WTC11 (cell line): ENCODE data around the gene PPP1R14C.

ENCODE experiments used
- NFYB ChIP-seq: sonication (generic); formaldehyde crosslinking; conservative IDR thresholded peaks from 2 replicates; pipeline ENCODE4 v1.8.0; 2022; ENCODE audit warnings: low read depth, missing genetic modification reagents
- NR1H2 ChIP-seq: sonication (generic); formaldehyde crosslinking; IDR thresholded peaks from 2 replicates; pipeline ENCODE4 v1.9.0; 2021; ENCODE audit warnings: mild to moderate bottlenecking, moderate library complexity, missing genetic modification reagents
- TF ChIP-seq, protein P1 (sequence below): sonication (generic); formaldehyde crosslinking; IDR thresholded peaks from 2 replicates; pipeline ENCODE4 v1.8.1; 2022; ENCODE audit warnings: missing genetic modification reagents, borderline replicate concordance
- TF ChIP-seq, protein P2 (sequence below): sonication (generic); formaldehyde crosslinking; IDR thresholded peaks from 2 replicates; pipeline ENCODE4 v1.8.0; 2023; ENCODE audit warnings: missing genetic modification reagents
- TF ChIP-seq, protein P3 (sequence below): sonication (generic); formaldehyde crosslinking; conservative IDR thresholded peaks from 2 replicates; pipeline ENCODE4 v1.8.1; 2023; ENCODE audit warnings: mild to moderate bottlenecking, low read depth, missing genetic modification reagents, moderate library complexity
- TF ChIP-seq, protein P4 (sequence below): fragments of 200-600 bp; IDR thresholded peaks from 2 replicates; pipeline ENCODE4 v1.8.0; 2022; ENCODE audit warnings: antibody characterized with exemption

GRCh38 chr6:150281767-150282166 is 138.9 kb downstream of the PPP1R14C start:
- TF ChIP-seq, protein P1, sequence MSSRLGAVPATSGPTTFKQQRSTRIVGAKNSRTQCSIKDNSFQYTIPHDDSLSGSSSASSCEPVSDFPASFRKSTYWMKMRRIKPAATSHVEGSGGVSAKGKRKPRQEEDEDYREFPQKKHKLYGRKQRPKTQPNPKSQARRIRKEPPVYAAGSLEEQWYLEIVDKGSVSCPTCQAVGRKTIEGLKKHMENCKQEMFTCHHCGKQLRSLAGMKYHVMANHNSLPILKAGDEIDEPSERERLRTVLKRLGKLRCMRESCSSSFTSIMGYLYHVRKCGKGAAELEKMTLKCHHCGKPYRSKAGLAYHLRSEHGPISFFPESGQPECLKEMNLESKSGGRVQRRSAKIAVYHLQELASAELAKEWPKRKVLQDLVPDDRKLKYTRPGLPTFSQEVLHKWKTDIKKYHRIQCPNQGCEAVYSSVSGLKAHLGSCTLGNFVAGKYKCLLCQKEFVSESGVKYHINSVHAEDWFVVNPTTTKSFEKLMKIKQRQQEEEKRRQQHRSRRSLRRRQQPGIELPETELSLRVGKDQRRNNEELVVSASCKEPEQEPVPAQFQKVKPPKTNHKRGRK (CRISPR knock-in tag): no peak
- TF ChIP-seq NFYB (CRISPR knock-in tag) (no peak), NR1H2 (CRISPR knock-in tag) (no peak)
- TF ChIP-seq, protein P2, sequence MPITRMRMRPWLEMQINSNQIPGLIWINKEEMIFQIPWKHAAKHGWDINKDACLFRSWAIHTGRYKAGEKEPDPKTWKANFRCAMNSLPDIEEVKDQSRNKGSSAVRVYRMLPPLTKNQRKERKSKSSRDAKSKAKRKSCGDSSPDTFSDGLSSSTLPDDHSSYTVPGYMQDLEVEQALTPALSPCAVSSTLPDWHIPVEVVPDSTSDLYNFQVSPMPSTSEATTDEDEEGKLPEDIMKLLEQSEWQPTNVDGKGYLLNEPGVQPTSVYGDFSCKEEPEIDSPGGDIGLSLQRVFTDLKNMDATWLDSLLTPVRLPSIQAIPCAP (CRISPR knock-in tag): no peak
- TF ChIP-seq, protein P3, sequence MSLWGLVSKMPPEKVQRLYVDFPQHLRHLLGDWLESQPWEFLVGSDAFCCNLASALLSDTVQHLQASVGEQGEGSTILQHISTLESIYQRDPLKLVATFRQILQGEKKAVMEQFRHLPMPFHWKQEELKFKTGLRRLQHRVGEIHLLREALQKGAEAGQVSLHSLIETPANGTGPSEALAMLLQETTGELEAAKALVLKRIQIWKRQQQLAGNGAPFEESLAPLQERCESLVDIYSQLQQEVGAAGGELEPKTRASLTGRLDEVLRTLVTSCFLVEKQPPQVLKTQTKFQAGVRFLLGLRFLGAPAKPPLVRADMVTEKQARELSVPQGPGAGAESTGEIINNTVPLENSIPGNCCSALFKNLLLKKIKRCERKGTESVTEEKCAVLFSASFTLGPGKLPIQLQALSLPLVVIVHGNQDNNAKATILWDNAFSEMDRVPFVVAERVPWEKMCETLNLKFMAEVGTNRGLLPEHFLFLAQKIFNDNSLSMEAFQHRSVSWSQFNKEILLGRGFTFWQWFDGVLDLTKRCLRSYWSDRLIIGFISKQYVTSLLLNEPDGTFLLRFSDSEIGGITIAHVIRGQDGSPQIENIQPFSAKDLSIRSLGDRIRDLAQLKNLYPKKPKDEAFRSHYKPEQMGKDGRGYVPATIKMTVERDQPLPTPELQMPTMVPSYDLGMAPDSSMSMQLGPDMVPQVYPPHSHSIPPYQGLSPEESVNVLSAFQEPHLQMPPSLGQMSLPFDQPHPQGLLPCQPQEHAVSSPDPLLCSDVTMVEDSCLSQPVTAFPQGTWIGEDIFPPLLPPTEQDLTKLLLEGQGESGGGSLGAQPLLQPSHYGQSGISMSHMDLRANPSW (CRISPR knock-in tag): no peak
- TF ChIP-seq, protein P4, sequence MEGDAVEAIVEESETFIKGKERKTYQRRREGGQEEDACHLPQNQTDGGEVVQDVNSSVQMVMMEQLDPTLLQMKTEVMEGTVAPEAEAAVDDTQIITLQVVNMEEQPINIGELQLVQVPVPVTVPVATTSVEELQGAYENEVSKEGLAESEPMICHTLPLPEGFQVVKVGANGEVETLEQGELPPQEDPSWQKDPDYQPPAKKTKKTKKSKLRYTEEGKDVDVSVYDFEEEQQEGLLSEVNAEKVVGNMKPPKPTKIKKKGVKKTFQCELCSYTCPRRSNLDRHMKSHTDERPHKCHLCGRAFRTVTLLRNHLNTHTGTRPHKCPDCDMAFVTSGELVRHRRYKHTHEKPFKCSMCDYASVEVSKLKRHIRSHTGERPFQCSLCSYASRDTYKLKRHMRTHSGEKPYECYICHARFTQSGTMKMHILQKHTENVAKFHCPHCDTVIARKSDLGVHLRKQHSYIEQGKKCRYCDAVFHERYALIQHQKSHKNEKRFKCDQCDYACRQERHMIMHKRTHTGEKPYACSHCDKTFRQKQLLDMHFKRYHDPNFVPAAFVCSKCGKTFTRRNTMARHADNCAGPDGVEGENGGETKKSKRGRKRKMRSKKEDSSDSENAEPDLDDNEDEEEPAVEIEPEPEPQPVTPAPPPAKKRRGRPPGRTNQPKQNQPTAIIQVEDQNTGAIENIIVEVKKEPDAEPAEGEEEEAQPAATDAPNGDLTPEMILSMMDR: no peak
